ENCODE results near the gene PRR14. TPM values are rescaled to one million over a fixed set of nuclear protein-coding genes. Genes with fewer than 3 reads are reported as not detected.

PRR14 gene
- total and polyA plus RNA-seq, 2 of the 8 experiments (the other 6 are each of a cell fraction or from before 2014, with no cell fraction given): 3.6 to 16.1 TPM

DNA sequence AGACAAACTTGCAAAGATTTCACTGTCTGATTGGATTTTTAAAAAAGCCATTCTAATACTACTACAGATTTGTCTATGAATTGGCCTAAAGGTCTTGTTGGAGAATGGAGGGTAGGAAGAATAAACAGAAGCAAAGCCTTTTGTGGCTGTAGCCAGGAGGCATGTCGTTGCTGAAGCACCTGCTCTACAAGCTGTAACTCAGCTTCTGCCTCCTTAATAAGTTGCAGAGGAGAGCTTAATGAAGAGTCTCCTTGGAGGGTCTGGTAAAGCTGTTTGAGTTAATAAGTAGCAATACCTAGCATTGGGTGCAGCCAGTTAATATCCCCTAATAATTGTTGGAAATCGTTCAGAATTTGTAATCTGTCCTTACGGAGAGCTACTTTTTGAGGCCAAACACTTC lies 30.6 kb upstream of the PRR14 start:
- Histone ChIP-seq H3K27ac (ENCODE audit: low read depth, low read length) (no peak overlapping the region), H4K8ac (ENCODE audit: extremely low read depth, insufficient read depth, low read length) (no peak overlapping the region), H3K4me1 (replicated peaks in 1 of 4; ENCODE audit: control insufficient read depth in 3 of 4, insufficient read depth in 4 of 4, low read length in 3 of 4) (0 out of 7 replicates have a peak, but pooled peaks cover 0 to 1% (median 0%) of the 10 kb centered on the region in 4 experiments), H3K79me2 (ENCODE audit: control insufficient read depth in 1 of 2, insufficient read depth in 2 of 2, low read length in 2 of 2) (no peaks in the 10 kb centered on the region), H2BK15ac (ENCODE audit: low read length) (no peak overlapping the region), H3K23me2 (ENCODE audit: low read depth, low read length) (no peaks in the 10 kb centered on the region), H4K20me1 (replicated peaks in 1 of 2; ENCODE audit: control insufficient read depth in 1 of 2, insufficient read depth in 2 of 2, low read length in 2 of 2) (no peaks in the 10 kb centered on the region), H2BK5ac (ENCODE audit: low read depth, low read length) (no peak overlapping the region), H3K4me3 (ENCODE audit: extremely low read depth in 1 of 4, insufficient read depth in 2 of 4, low read depth in 3 of 4, low read length in 4 of 4) (no peak overlapping the region), H4K5ac (ENCODE audit: insufficient read length, low read depth, low read length) (no peak overlapping the region), H2BK20ac (ENCODE audit: low read length) (no peak overlapping the region), H2BK120ac (replicated peaks; ENCODE audit: low read depth, low read length) (no peak overlapping the region), H3K18ac (ENCODE audit: extremely low read depth, low read length) (no peak overlapping the region), H3K4ac (replicated peaks; ENCODE audit: insufficient read length, low read depth, low read length) (no peak overlapping the region), H3K36me3 (ENCODE audit: control insufficient read depth in 2 of 4, insufficient read depth in 4 of 4, low read length in 3 of 4) (no peaks in the 10 kb centered on the region), H3K4me2 (ENCODE audit: insufficient read depth in 1 of 2, low read depth in 2 of 2, low read length in 2 of 2) (no peak overlapping the region), H3K9ac (replicated peaks in 1 of 4; ENCODE audit: extremely low read depth in 1 of 4, low read depth in 3 of 4, low read length in 3 of 4) (no peak overlapping the region), H2AK5ac (ENCODE audit: low read depth, low read length) (no peak overlapping the region), H3K79me1 (ENCODE audit: low read depth, low read length) (no peaks in the 10 kb centered on the region), H3K14ac (ENCODE audit: insufficient read length) (no peak overlapping the region), H3K23ac (ENCODE audit: insufficient read length) (no peak overlapping the region), H4K91ac (replicated peaks; ENCODE audit: insufficient read length, low read length) (no peak overlapping the region), H3K27me3 (replicated peaks in 1 of 4; ENCODE audit: control insufficient read depth in 3 of 4, extremely low read depth in 1 of 4, insufficient read depth in 3 of 4, low read length in 3 of 4) (no peaks in the 10 kb centered on the region; a peak in 2 of 7 replicates), H2AFZ (ENCODE audit: low read length) (no peak overlapping the region), H3K9me3 (ENCODE audit: insufficient read depth in 2 of 2, low read depth in 1 of 2, low read length in 1 of 2) (no peaks in the 10 kb centered on the region), H3K56ac (replicated peaks; ENCODE audit: insufficient read length, low read depth, low read length) (no peak overlapping the region), H2BK12ac (ENCODE audit: low read depth, low read length) (no peak overlapping the region)
- WGBS, 2 experiments (ENCODE audit: extremely low coverage in 1 of 2, insufficient coverage in 1 of 2, insufficient read length in 1 of 2, insufficient replicate concordance in 2 of 2, low coverage in 1 of 2, low lambda C conversion rate in 2 of 2, missing lambda C conversion rate in 1 of 2): 77% methylated on average over 3 of the region's 3 CpGs; no CpG with 5 or more reads in 1 of the 2 experiments
- DNase-seq (ENCODE audit: low read depth in 1 of 2, low spot score in 2 of 2) (no peak), FAIRE-seq (no peak)
- POLR2A ChIA-PET (ENCODE audit: partially characterized antibody): interaction anchor here (1.1 to 5.0 kb wide), 4 partner anchors 11 to 190 kb away, joined by 3 to 26 read pairs (median 4); partner anchors contain the start of genes DCTPP1 and ZNF689
- no peak for TF ChIP-seq RBBP5 (IDR thresholded peaks at IDR 0.05; ENCODE audit: borderline replicate concordance, low read depth, low read length)
- CTCF ChIA-PET (ENCODE audit: partially characterized antibody): interaction anchor here (0.6 to 3.1 kb wide), 8 partner anchors 9 to 194 kb away, joined by 3 to 22 read pairs (median 6); partner anchors contain the start of genes DCTPP1 and ZNF689

All from H1 (cell line).